HepG2 (cell line): ENCODE measurements around the gene CDKN1C. TPM values are rescaled to one million over a fixed set of nuclear protein-coding genes. Genes with fewer than 3 reads are reported as not detected.
A peak's percentile ranks its signal among the peaks of the same experiment; 100 is the strongest.

Experiments
- ATAC-seq: fragments of 200-7000 bp; cut with Tn5 transposase; 3 replicates; pipeline ENCODE4 v1.9.1; 2020; ENCODE audit warnings: mild to moderate bottlenecking, moderate library complexity
- BruUV-seq: library from RNA; stranded (reverse); fragments of 400-500 nt; replicated peaks from 2 replicates; lab custom pipeline; 2021; lab: Mats Ljungman, UMichigan
- CTCF ChIA-PET: fragments of 300-600 bp; formaldehyde crosslinking; extraction: SDS; loops from one replicate; lab custom pipeline; 2021; ENCODE audit warnings: low total read pairs, inconsistent platforms, low intra/inter-chr PET ratio; lab: Yijun Ruan, JAX
- POLR2A ChIA-PET: fragments of 350-600 bp; sonication (Branson Sonifier 250); formaldehyde crosslinking; loops from one replicate; lab custom pipeline; 2020; ENCODE audit warnings: antibody characterized with exemption, inconsistent platforms; lab: Yijun Ruan, JAX
- DNase-seq: peaks from one replicate; pipeline ENCODE4 v3.0.0-alpha.2; 2015; ENCODE audit warnings: low spot score
- FAIRE-seq: peaks from 3 replicates; lab custom pipeline; 2011; peaks lifted over from hg19 to GRCh38; lab: Jason Lieb, UNC
- H2AFZ ChIP-seq: one replicate; pipeline ENCODE4 v1.6.1; 2011; ENCODE audit warnings: low read length, inconsistent platforms
- H3K27ac ChIP-seq: fragments of 300-600 bp; 3 replicates; pipeline ENCODE4 v1.8.0; 2011; ENCODE audit warnings: mixed run types, mild to moderate bottlenecking, mixed read lengths, low read length, inconsistent platforms; ENCODE audit not compliant: insufficient read depth; ENCODE audit errors: extremely low read length
- H3K27me3 ChIP-seq, 2 experiments: fragments of 200-600 bp in 1 of 2; 2 replicates in 1 of 2; 3 replicates in 1 of 2; pipeline versions ENCODE4 v1.6.0 to v1.8.0; 2011; ENCODE audit warnings: low read length in 2 of 2, mild to moderate bottlenecking in 2 of 2, moderate library complexity in 2 of 2, inconsistent platforms in 1 of 2; ENCODE audit not compliant: insufficient read depth in 2 of 2, control insufficient read depth in 1 of 2
- H3K36me3 ChIP-seq, 2 experiments: fragments of 200-600 bp in 1 of 2; replicated peaks in 1 of 2; 2 replicates in 1 of 2; 3 replicates in 1 of 2; pipeline versions ENCODE4 v1.5.1 to v1.8.0; 2011; ENCODE audit warnings: low read length in 2 of 2, inconsistent platforms in 1 of 2; ENCODE audit not compliant: insufficient read depth in 2 of 2, control insufficient read depth in 1 of 2
- H3K4me1 ChIP-seq: 2 replicates; pipeline ENCODE4 v1.5.1; 2012; ENCODE audit warnings: low read length, inconsistent platforms; ENCODE audit not compliant: insufficient read depth
- H3K4me2 ChIP-seq: 2 replicates; pipeline ENCODE4 v1.6.0; 2011; ENCODE audit warnings: low read depth, low read length, inconsistent platforms
- H3K4me3 ChIP-seq, 3 experiments: fragments of 200-600 bp in 1 of 3; sonication (generic), shearing (Covaris generic) in 1 of 3; replicated peaks in 1 of 3; 2 replicates each; pipeline ENCODE4 v1.5.1; 2011 to 2016; ENCODE audit warnings: low read length in 3 of 3, inconsistent platforms in 2 of 3, low read depth in 2 of 3, mild to moderate bottlenecking in 2 of 3, control low read depth in 1 of 3, mixed read lengths in 1 of 3; ENCODE audit not compliant: insufficient read depth in 1 of 3
- H3K79me2 ChIP-seq: one replicate; pipeline ENCODE4 v1.6.1; 2011; ENCODE audit warnings: low read length, inconsistent platforms; ENCODE audit not compliant: insufficient read depth
- H3K9ac ChIP-seq: 2 replicates; pipeline ENCODE4 v1.6.0; 2011; ENCODE audit warnings: mild to moderate bottlenecking, low read depth, low read length, inconsistent platforms; ENCODE audit not compliant: insufficient read depth
- H3K9me3 ChIP-seq: 2 replicates; pipeline ENCODE4 v1.5.1; 2012; ENCODE audit warnings: mild to moderate bottlenecking, low read length
- H4K20me1 ChIP-seq: 2 replicates; pipeline ENCODE4 v1.6.0; 2011; ENCODE audit warnings: inconsistent platforms, mild to moderate bottlenecking, low read length, moderate library complexity; ENCODE audit not compliant: insufficient read depth
- CHD2 ChIP-seq: IDR thresholded peaks from 2 replicates; pipeline ENCODE4 v1.6.1; 2011; ENCODE audit warnings: low read depth, low read length, improper control_type of control experiment
- FIP1L1 ChIP-seq: fragments of 200-400 bp; formaldehyde crosslinking; IDR thresholded peaks from 2 replicates; pipeline ENCODE4 v1.6.1; 2018; ENCODE audit warnings: low read depth, mild to moderate bottlenecking, low read length, moderate library complexity, borderline replicate concordance; ENCODE audit not compliant: insufficient read depth
- HNRNPL ChIP-seq: fragments of 200-400 bp; formaldehyde crosslinking; IDR thresholded peaks from 2 replicates; pipeline ENCODE4 v1.6.1; 2017; ENCODE audit warnings: mild to moderate bottlenecking, low read depth, low read length
- HOXA3 ChIP-seq: sonication (generic); formaldehyde crosslinking; IDR thresholded peaks from 2 replicates; pipeline ENCODE4 v1.5.0; 2020; ENCODE audit warnings: missing genetic modification reagents
- NFRKB ChIP-seq: fragments of 450-650 bp; IDR thresholded peaks from 2 replicates; pipeline ENCODE4 v1.6.1; 2017
- SMARCC2 ChIP-seq: fragments of 450-650 bp; IDR thresholded peaks from 2 replicates; pipeline ENCODE4 v1.6.1; 2017; ENCODE audit warnings: antibody characterized with exemption, mild to moderate bottlenecking
- SRF ChIP-seq: IDR thresholded peaks from 2 replicates; pipeline ENCODE4 v1.6.1; 2011; ENCODE audit warnings: mild to moderate bottlenecking, low read depth, low read length, moderate library complexity
- TARDBP ChIP-seq: sonication (generic); formaldehyde crosslinking; IDR thresholded peaks from 2 replicates; pipeline ENCODE4 v1.8.0; 2022; ENCODE audit warnings: mild to moderate bottlenecking, missing genetic modification reagents
- ZBTB20 ChIP-seq: sonication (generic); formaldehyde crosslinking; IDR thresholded peaks from 2 replicates; pipeline ENCODE4 v1.8.1; 2023; ENCODE audit warnings: missing genetic modification reagents, low read depth, mild to moderate bottlenecking, borderline replicate concordance
- ZNF225 ChIP-seq: sonication (generic); formaldehyde crosslinking; IDR thresholded peaks from 2 replicates; pipeline ENCODE4 v1.4.0; 2020; ENCODE audit warnings: mild to moderate bottlenecking, missing genetic modification reagents
- ZNF441 ChIP-seq: sonication (generic); formaldehyde crosslinking; IDR thresholded peaks from 2 replicates; pipeline ENCODE4 v1.7.0; 2021; ENCODE audit warnings: missing genetic modification reagents, borderline replicate concordance
- ZNF501 ChIP-seq: sonication (generic); formaldehyde crosslinking; IDR thresholded peaks from 2 replicates; pipeline ENCODE4 v1.5.1; 2020; ENCODE audit warnings: mild to moderate bottlenecking, moderate library complexity, missing genetic modification reagents
- ZNF879 ChIP-seq: sonication (generic); formaldehyde crosslinking; IDR thresholded peaks from 2 replicates; pipeline ENCODE4 v1.8.1; 2023; ENCODE audit warnings: missing genetic modification reagents
- ZSCAN25 ChIP-seq: sonication (generic); formaldehyde crosslinking; IDR thresholded peaks from 2 replicates; pipeline ENCODE4 v1.8.0; 2022; ENCODE audit warnings: mild to moderate bottlenecking, missing genetic modification reagents
- WGBS: methylation state at CpG from one replicate; pipeline ENCODE4 v1.1.6; 2017; ENCODE audit warnings: low lambda C conversion rate; 5-methylcytosine and 5-hydroxymethylcytosine counted together
- in situ Hi-C: cut with HindIII; loops from 2 replicates; pipeline ENCODE4 v1.10.0; 2017; ENCODE audit warnings: low pct_unique_long_range_greater_than_20kb; ENCODE audit not compliant: extremely low pct_ligation_motif_present
- intact Hi-C: fragments of 100-400 bp; cut with micrococcal nuclease; formaldehyde crosslinking; loops from one replicate; pipeline ENCODE4 v1.10.0; 2022; ENCODE audit not compliant: unreplicated experiment
- polyA plus RNA-seq, 8 experiments: library from polyadenylated mRNA; depleted of rRNA in 3 of 8; stranded (reverse) in 7 of 8; unstranded in 1 of 8; fragments of >200 nt; fragmentation: Illumina TruSeq in 4 of 8; extraction: Trizol in 4 of 8; gene quantifications; 2 replicates each; pipeline versions ENCODE4 v1.2.1 to v1.2.3, GENCODE V29; 2011 to 2016; ENCODE audit warnings: low read depth in 4 of 8, missing spikeins in 1 of 8, mixed read lengths in 1 of 8; ENCODE audit not compliant: insufficient read depth in 1 of 8
- total RNA-seq, 5 experiments: library from RNA; depleted of rRNA; stranded (reverse); fragments of >200 nt; fragmentation: Illumina TruSeq; extraction: Trizol; gene quantifications; 2 replicates each; pipeline ENCODE4 v1.2.3, GENCODE V29; 2016; ENCODE audit warnings: low read depth in 1 of 5
- TF ChIP-seq, protein P1 (sequence below): IDR thresholded peaks from 2 replicates; pipeline ENCODE4 v1.6.1; 2016; ENCODE audit warnings: missing compliant biosample characterization, missing genetic modification reagents, borderline replicate concordance
- TF ChIP-seq, protein P2 (sequence below): sonication (generic); formaldehyde crosslinking; IDR thresholded peaks from 2 replicates; pipeline ENCODE4 v1.9.0; 2022; ENCODE audit warnings: low read depth, missing genetic modification reagents

Gene CDKN1C
- total and polyA plus RNA-seq, 2 of the 13 experiments (the other 11 are each of a cell fraction or from before 2014, with no cell fraction given) = not detected

DNA sequence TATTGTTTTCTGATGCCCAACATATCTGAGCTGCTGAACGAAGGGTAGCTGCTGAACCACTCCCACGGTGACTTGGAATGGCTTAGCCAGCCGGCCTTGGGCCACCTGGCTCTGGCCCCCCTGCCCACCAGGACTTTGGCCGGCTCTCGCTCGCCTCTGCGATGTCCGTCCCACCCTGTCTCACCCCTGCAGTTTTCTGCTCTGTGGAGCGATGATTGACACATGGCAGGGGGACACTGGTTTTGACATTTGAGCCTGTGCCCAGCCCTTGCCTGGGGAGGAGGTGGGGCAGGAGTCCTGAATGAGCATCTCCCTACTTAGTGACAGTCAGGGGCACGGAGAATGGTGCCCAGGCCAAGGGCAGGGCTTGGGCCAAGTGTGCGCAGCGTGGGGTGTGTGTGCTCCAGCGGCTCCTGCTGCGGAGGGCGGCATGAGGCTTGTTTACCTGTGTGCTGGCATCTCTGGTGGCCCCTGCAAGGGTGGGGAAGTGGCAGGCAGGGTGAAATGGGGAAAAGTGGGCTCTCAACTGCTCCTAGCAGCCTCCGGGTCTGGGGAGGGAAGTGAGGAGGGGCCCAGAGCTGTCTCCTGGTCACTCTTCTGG is 15.7 kb upstream of the CDKN1C start:
- Histone ChIP-seq H3K4me1 (peaks cover 28% of the 10 kb centered on the region), H3K27ac (no peak overlapping the region), H3K4me2 (peak overlapping the region; percentile 80), H2AFZ (no peak overlapping the region), H3K4me3 (peak overlapping the region in 1 of 3 experiments; percentile 84; a peak in 3 of 6 replicates), H3K36me3 (peaks cover 0 to 3% of the 10 kb centered on the region in 2 experiments; a peak in 1 of 5 replicates), H3K9me3 (no peaks in the 10 kb centered on the region), H3K9ac (peak overlapping the region; percentile 42; the same call in 1 of the 2 replicates), H4K20me1 (0 out of 2 replicates have a peak, but pooled peaks cover 3% of the 10 kb centered on the region), H3K27me3 (peaks cover 0 to 3% of the 10 kb centered on the region in 2 experiments; a peak in 3 of 5 replicates), H3K79me2 (peaks cover 10% of the 10 kb centered on the region)
- in situ Hi-C loops (no loop called here), intact Hi-C loops (no loop called here)
- ATAC-seq = no peak
- ChIA-PET POLR2A (interaction anchor here (1.3 to 2.6 kb wide), 3 partner anchors 9 to 170 kb away, joined by 3 to 21 read pairs (median 18); partner anchors contain the start of gene PHLDA2), CTCF (no interaction called here)
- TF ChIP-seq HNRNPL (0 out of 2 replicates have a peak, but pooled peaks have one; percentile 33), ZBTB20 (CRISPR knock-in tag) (no peak), HOXA3 (CRISPR knock-in tag) (no peak), ZNF225 (CRISPR knock-in tag) (0 out of 2 replicates have a peak, but pooled peaks have one; percentile 51), TARDBP (CRISPR knock-in tag) (no peak), ZNF441 (CRISPR knock-in tag) (no peak), NFRKB (no peak), CHD2 (no peak), SMARCC2 (no peak), FIP1L1 (no peak), ZSCAN25 (CRISPR knock-in tag) (peak; percentile 76; the same call in 1 of the 2 replicates), ZNF501 (CRISPR knock-in tag) (0 out of 2 replicates have a peak, but pooled peaks have one; percentile 15), SRF (no peak), ZNF879 (no peak)
- TF ChIP-seq, protein P1, sequence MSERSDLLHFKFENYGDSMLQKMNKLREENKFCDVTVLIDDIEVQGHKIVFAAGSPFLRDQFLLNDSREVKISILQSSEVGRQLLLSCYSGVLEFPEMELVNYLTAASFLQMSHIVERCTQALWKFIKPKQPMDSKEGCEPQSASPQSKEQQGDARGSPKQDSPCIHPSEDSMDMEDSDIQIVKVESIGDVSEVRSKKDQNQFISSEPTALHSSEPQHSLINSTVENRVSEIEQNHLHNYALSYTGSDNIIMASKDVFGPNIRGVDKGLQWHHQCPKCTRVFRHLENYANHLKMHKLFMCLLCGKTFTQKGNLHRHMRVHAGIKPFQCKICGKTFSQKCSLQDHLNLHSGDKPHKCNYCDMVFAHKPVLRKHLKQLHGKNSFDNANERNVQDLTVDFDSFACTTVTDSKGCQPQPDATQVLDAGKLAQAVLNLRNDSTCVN (CRISPR knock-in tag) = no peak
- TF ChIP-seq, protein P2, sequence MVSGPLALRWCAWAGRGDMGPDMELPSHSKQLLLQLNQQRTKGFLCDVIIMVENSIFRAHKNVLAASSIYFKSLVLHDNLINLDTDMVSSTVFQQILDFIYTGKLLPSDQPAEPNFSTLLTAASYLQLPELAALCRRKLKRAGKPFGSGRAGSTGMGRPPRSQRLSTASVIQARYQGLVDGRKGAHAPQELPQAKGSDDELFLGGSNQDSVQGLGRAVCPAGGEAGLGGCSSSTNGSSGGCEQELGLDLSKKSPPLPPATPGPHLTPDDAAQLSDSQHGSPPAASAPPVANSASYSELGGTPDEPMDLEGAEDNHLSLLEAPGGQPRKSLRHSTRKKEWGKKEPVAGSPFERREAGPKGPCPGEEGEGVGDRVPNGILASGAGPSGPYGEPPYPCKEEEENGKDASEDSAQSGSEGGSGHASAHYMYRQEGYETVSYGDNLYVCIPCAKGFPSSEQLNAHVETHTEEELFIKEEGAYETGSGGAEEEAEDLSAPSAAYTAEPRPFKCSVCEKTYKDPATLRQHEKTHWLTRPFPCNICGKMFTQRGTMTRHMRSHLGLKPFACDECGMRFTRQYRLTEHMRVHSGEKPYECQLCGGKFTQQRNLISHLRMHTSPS = peak; percentile 10; the same call in 1 of the 2 replicates
- FAIRE-seq = no peak
- WGBS = 78% methylated on average over 13 of the region's 16 CpGs
- no peak for DNase-seq
- no TSS peak for BruUV-seq
